Heart left ventricle (tissue), 13 donors: ENCODE data around the gene NARF.
A peak's percentile ranks its signal among the peaks of the same experiment; 100 is the strongest.

Experiments
- POLR2A ChIP-seq, 2 donors: fragments of 450-650 bp; IDR thresholded peaks; one replicate each; pipeline ENCODE4 v1.6.1; 2017; ENCODE audit warnings: antibody characterized with exemption in 2 of 2, mild to moderate bottlenecking in 2 of 2, moderate library complexity in 2 of 2
- TF ChIP-seq, protein P1 (sequence below), 12 donors: fragments of 200-600 bp; sonication (generic) in 4 of 12; IDR thresholded peaks; one replicate each; pipeline versions ENCODE4 v1.5.0 to v1.8.0; 2018 to 2022; ENCODE audit warnings: antibody characterized with exemption in 12 of 12, mild to moderate bottlenecking in 5 of 12
- donor health status: ischemic (EF 13 %, LVEDD 7.1; RV severe dilation, severe dysfunction).
- donor health status: DM: no; HTN: yes; CAD: no.
- donor health status: DM: no; HTN: no; CAD: no.
- donor health status: ischemic (EF 25% LVEDD 6.9; RV normal size, moderate dysfunction).
- donor health status: ischemic (EF 25% LVEDD 5.7; RV mildly dilated, moderate dysfunction).
- donor health status: ischemic (EF 35%, LVEDD 5.7; RV mildly dilated, moderate dysfunction).
- donor health status: nonischemic (EF 11% LVEDD 7.7; RV severe dilation, severe dysfunction).
- donor health status: DM: yes; HTN: yes; CAD: no.
- donor health status: PGD.
- donor health status: ischemic (EF 29% LVEDD 5.4; RV normal size, mild dysfunction).
- donor health status: nonischemic (EF 23%, LVEDD 6.1; RV moderate dilation, normal function).

DNA sequence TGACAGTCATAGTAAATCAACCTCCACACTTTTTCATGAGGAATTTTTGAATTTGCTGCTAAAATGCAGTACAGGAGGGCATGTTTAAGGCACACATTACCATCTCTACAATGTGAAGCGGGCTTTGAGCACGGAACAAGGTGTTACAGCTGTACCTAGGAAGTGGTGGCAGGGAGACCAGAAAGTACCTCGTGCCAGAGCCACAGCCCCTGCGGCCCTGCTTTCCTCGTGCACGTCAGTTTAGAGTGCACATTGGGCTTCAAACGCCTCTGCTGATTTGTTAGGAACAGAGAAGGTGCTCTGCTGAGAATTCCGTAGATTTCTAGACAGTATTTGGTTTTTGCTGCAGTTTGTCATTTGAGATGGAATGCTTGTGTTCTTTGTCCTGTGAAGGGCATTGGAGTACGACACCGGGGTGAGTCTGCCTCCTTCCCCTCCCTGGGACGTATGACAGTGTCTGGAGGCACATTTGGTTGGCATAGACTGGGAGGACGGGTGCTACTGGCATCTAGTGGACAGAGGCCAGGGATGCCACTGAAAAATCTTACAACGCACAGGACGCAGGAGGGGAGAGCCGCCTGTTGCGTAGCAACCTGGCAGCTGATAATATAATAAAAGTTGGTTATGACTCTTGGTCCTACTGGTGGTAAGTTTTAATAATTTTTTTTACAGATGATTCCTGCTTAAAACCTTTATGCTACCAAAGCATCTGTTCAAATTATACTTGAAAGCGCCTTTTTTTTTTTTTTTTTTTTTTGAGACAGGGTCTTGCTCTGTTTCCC lies 70.1 kb downstream of the NARF start:
- TF ChIP-seq, protein P1, sequence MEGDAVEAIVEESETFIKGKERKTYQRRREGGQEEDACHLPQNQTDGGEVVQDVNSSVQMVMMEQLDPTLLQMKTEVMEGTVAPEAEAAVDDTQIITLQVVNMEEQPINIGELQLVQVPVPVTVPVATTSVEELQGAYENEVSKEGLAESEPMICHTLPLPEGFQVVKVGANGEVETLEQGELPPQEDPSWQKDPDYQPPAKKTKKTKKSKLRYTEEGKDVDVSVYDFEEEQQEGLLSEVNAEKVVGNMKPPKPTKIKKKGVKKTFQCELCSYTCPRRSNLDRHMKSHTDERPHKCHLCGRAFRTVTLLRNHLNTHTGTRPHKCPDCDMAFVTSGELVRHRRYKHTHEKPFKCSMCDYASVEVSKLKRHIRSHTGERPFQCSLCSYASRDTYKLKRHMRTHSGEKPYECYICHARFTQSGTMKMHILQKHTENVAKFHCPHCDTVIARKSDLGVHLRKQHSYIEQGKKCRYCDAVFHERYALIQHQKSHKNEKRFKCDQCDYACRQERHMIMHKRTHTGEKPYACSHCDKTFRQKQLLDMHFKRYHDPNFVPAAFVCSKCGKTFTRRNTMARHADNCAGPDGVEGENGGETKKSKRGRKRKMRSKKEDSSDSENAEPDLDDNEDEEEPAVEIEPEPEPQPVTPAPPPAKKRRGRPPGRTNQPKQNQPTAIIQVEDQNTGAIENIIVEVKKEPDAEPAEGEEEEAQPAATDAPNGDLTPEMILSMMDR (IDR thresholded peaks at IDR 0.05): peak in 11 of 12 donors; percentile 21 to 59 (median 35)
- peak in 1 of 2 donors; percentile 17 for TF ChIP-seq POLR2A (IDR thresholded peaks at IDR 0.05)
